Stimulated activated naive CD8-positive, alpha-beta T cell treated with anti-CD3 and anti-CD28 coated beads, Interleukin-15, Interleukin-2, amounts not matched to agents 100 ng/mL and 50 ng/mL, for 24 hours (primary cell): ENCODE results near the gene PDGFRB.
A peak's percentile ranks its signal among the peaks of the same experiment; 100 is the strongest.

ENCODE experiments used
- H3K27ac Mint-ChIP-seq: one replicate; pipeline ENCODE4 v1.8.0; 2021; ENCODE audit warnings: mild to moderate bottlenecking, mixed read lengths
- H3K27me3 Mint-ChIP-seq: one replicate; pipeline ENCODE4 v1.8.0; 2021; ENCODE audit warnings: mixed read lengths
- H3K36me3 Mint-ChIP-seq: one replicate; pipeline ENCODE4 v1.8.0; 2021; ENCODE audit warnings: low read depth, mixed read lengths
- H3K4me1 Mint-ChIP-seq: one replicate; pipeline ENCODE4 v1.8.0; 2021; ENCODE audit warnings: low read depth, mixed read lengths
- H3K4me3 Mint-ChIP-seq: one replicate; pipeline ENCODE4 v1.8.0; 2021; ENCODE audit warnings: mild to moderate bottlenecking, mixed read lengths
- H3K9me3 Mint-ChIP-seq: one replicate; pipeline ENCODE4 v1.8.0; 2021; ENCODE audit warnings: mixed read lengths

The PDGFRB gene

GRCh38 chr5:150155258-150156026 is at the start of gene PDGFRB:
PDGFRB (minus strand) TSS chr5:150155845; CDS start chr5:150137047, 18,798 bp downstream.
- H3K9me3 Mint-ChIP-seq = no peaks in the 10 kb centered on the region
- H3K27me3 Mint-ChIP-seq = peaks cover 9% of the 10 kb centered on the region
- peaks cover 12% of the 10 kb centered on the region for H3K4me1 Mint-ChIP-seq
- no peaks in the 10 kb centered on the region for H3K36me3 Mint-ChIP-seq
- no peak within 1 kb of the TSS for H3K27ac Mint-ChIP-seq
- H3K4me3 Mint-ChIP-seq = peak within 1 kb of the TSS; percentile 84

GRCh38 chr5:150204590-150204960 is 48.9 kb upstream of the PDGFRB start:
- no peaks in the 10 kb centered on the region for H3K9me3 Mint-ChIP-seq
- no peaks in the 10 kb centered on the region for H3K36me3 Mint-ChIP-seq
- peaks cover 16% of the 10 kb centered on the region for H3K4me1 Mint-ChIP-seq
- H3K4me3 Mint-ChIP-seq = no peak overlapping the region
- H3K27ac Mint-ChIP-seq = no peak overlapping the region
- peaks cover 15% of the 10 kb centered on the region for H3K27me3 Mint-ChIP-seq

- no peak overlapping the region for H3K4me3 Mint-ChIP-seq
- H3K36me3 Mint-ChIP-seq = no peaks in the 10 kb centered on the region
- peaks cover 15% of the 10 kb centered on the region for H3K27me3 Mint-ChIP-seq
- peaks cover 12% of the 10 kb centered on the region for H3K4me1 Mint-ChIP-seq
- H3K9me3 Mint-ChIP-seq = no peaks in the 10 kb centered on the region
- no peak overlapping the region for H3K27ac Mint-ChIP-seq
These were observed 48.4 kb upstream of the PDGFRB start for GRCh38 chr5:150203832-150204589.

GRCh38 chr5:150202501-150202900 is 46.9 kb upstream of the PDGFRB start:
- H3K4me1 Mint-ChIP-seq = no peaks in the 10 kb centered on the region
- H3K9me3 Mint-ChIP-seq = no peaks in the 10 kb centered on the region
- no peaks in the 10 kb centered on the region for H3K36me3 Mint-ChIP-seq
- peaks cover 11% of the 10 kb centered on the region for H3K27me3 Mint-ChIP-seq
- no peak overlapping the region for H3K4me3 Mint-ChIP-seq
- no peak overlapping the region for H3K27ac Mint-ChIP-seq

GRCh38 chr5:150197476-150197875 is 41.8 kb upstream of the PDGFRB start:
- no peak overlapping the region for H3K4me3 Mint-ChIP-seq
- H3K27ac Mint-ChIP-seq = no peak overlapping the region
- peaks cover 24% of the 10 kb centered on the region for H3K27me3 Mint-ChIP-seq
- H3K4me1 Mint-ChIP-seq = no peaks in the 10 kb centered on the region
- no peaks in the 10 kb centered on the region for H3K36me3 Mint-ChIP-seq
- no peaks in the 10 kb centered on the region for H3K9me3 Mint-ChIP-seq

- Mint-ChIP-seq H3K36me3 (no peaks in the 10 kb centered on the region), H3K4me3 (no peak overlapping the region), H3K9me3 (no peaks in the 10 kb centered on the region), H3K27me3 (peaks cover 24% of the 10 kb centered on the region), H3K27ac (no peak overlapping the region), H3K4me1 (no peaks in the 10 kb centered on the region)
These were observed 41.3 kb upstream of the PDGFRB start for GRCh38 chr5:150196986-150197385.

- Mint-ChIP-seq H3K27ac (no peak overlapping the region), H3K4me3 (no peak overlapping the region), H3K4me1 (no peaks in the 10 kb centered on the region), H3K36me3 (no peaks in the 10 kb centered on the region), H3K9me3 (no peaks in the 10 kb centered on the region), H3K27me3 (peaks cover 27% of the 10 kb centered on the region)
These were observed 40.9 kb upstream of the PDGFRB start for GRCh38 chr5:150196514-150196913.

- H3K4me3 Mint-ChIP-seq = no peak overlapping the region
- no peaks in the 10 kb centered on the region for H3K9me3 Mint-ChIP-seq
- peaks cover 30% of the 10 kb centered on the region for H3K27me3 Mint-ChIP-seq
- H3K27ac Mint-ChIP-seq = no peak overlapping the region
- H3K36me3 Mint-ChIP-seq = no peaks in the 10 kb centered on the region
- H3K4me1 Mint-ChIP-seq = no peaks in the 10 kb centered on the region
These were observed 40.3 kb upstream of the PDGFRB start for GRCh38 chr5:150195736-150196485.

GRCh38 chr5:150192462-150192861 is 36.8 kb upstream of the PDGFRB start:
- no peak overlapping the region for H3K4me3 Mint-ChIP-seq
- H3K36me3 Mint-ChIP-seq = no peaks in the 10 kb centered on the region
- peaks cover 35% of the 10 kb centered on the region for H3K27me3 Mint-ChIP-seq
- H3K4me1 Mint-ChIP-seq = no peaks in the 10 kb centered on the region
- H3K9me3 Mint-ChIP-seq = no peaks in the 10 kb centered on the region
- no peak overlapping the region for H3K27ac Mint-ChIP-seq

- H3K27ac Mint-ChIP-seq = no peak overlapping the region
- no peaks in the 10 kb centered on the region for H3K9me3 Mint-ChIP-seq
- H3K4me3 Mint-ChIP-seq = no peak overlapping the region
- no peaks in the 10 kb centered on the region for H3K36me3 Mint-ChIP-seq
- no peaks in the 10 kb centered on the region for H3K4me1 Mint-ChIP-seq
- H3K27me3 Mint-ChIP-seq = peaks cover 32% of the 10 kb centered on the region
These were observed 35.3 kb upstream of the PDGFRB start for GRCh38 chr5:150190987-150191386.

- Mint-ChIP-seq H3K4me1 (no peaks in the 10 kb centered on the region), H3K4me3 (no peak overlapping the region), H3K9me3 (no peaks in the 10 kb centered on the region), H3K36me3 (no peaks in the 10 kb centered on the region), H3K27me3 (peaks cover 32% of the 10 kb centered on the region), H3K27ac (no peak overlapping the region)
These were observed 34.9 kb upstream of the PDGFRB start for GRCh38 chr5:150190503-150190979.

GRCh38 chr5:150189728-150190502 is 34.3 kb upstream of the PDGFRB start, which contains the start of gene SLC6A7:
SLC6A7 (plus strand) TSS chr5:150190062; CDS start chr5:150190328, 266 bp downstream.
- H3K9me3 Mint-ChIP-seq = no peaks in the 10 kb centered on the region
- no peak within 1 kb of the TSS for H3K27ac Mint-ChIP-seq
- H3K27me3 Mint-ChIP-seq = peaks cover 32% of the 10 kb centered on the region
- H3K4me1 Mint-ChIP-seq = no peaks in the 10 kb centered on the region
- H3K4me3 Mint-ChIP-seq = no peak within 1 kb of the TSS
- H3K36me3 Mint-ChIP-seq = no peaks in the 10 kb centered on the region

GRCh38 chr5:150189326-150189725 is 33.7 kb upstream of the PDGFRB start:
- H3K27me3 Mint-ChIP-seq = peaks cover 32% of the 10 kb centered on the region
- no peaks in the 10 kb centered on the region for H3K9me3 Mint-ChIP-seq
- H3K4me1 Mint-ChIP-seq = no peaks in the 10 kb centered on the region
- H3K36me3 Mint-ChIP-seq = no peaks in the 10 kb centered on the region
- no peak overlapping the region for H3K4me3 Mint-ChIP-seq
- no peak overlapping the region for H3K27ac Mint-ChIP-seq

- H3K27me3 Mint-ChIP-seq = peaks cover 27% of the 10 kb centered on the region
- no peak overlapping the region for H3K27ac Mint-ChIP-seq
- no peaks in the 10 kb centered on the region for H3K36me3 Mint-ChIP-seq
- no peak overlapping the region for H3K4me3 Mint-ChIP-seq
- H3K9me3 Mint-ChIP-seq = no peaks in the 10 kb centered on the region
- H3K4me1 Mint-ChIP-seq = no peaks in the 10 kb centered on the region
These were observed 32.6 kb upstream of the PDGFRB start for GRCh38 chr5:150188146-150188842.
